ENCODE data around the gene FBLN2. TPM values are rescaled to one million over a fixed set of nuclear protein-coding genes. Genes with fewer than 3 reads are reported as not detected.

Gene FBLN2
- total RNA-seq, 1 donor from 2014 or later = 236 TPM

DNA sequence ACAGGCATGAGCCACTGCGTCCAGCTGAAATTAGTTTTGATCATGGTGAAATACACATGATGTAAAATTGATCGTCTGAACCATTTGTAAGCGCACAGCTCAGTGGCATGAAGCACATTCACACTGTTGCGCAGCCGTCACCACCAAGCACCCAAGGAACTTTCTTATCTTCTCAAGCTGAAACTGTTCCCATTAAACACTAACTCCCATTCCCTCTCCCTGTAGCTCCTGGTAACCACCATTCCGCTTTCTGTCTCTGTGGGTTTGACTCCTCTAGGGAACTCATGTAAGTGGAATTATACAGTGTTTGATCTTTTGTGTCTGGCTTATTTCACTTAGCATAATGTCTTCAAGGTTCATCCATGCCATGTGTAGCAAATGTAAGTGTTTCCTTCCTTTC lies 62.3 kb downstream of the FBLN2 start:
- ATAC-seq (no peak), DNase-seq (ENCODE audit: low spot score) (no peak)
- intact Hi-C loops (cut with DNase I) = no loop called here

DNA sequence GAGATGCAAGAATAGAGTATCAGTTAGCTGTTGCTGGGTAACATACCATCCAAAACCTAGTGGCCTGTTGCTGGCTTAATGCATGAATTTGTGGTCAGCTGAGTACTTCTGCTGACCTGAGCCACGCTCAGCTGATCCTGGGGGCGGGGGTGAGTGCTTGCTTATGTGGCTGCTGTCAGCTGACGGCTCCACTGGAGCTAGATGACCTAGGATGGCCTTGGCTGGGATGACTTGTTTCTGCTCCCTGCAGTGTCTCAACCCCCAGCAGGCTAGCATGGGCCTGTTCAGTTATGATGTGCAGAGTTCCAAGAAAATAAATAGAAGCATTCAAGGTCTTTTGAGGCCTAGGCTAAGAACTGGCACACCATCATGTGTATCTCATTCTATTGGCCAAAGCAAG lies 63.9 kb downstream of the FBLN2 start:
- ATAC-seq (peak; percentile 96), DNase-seq (ENCODE audit: low spot score) (no peak)

DNA sequence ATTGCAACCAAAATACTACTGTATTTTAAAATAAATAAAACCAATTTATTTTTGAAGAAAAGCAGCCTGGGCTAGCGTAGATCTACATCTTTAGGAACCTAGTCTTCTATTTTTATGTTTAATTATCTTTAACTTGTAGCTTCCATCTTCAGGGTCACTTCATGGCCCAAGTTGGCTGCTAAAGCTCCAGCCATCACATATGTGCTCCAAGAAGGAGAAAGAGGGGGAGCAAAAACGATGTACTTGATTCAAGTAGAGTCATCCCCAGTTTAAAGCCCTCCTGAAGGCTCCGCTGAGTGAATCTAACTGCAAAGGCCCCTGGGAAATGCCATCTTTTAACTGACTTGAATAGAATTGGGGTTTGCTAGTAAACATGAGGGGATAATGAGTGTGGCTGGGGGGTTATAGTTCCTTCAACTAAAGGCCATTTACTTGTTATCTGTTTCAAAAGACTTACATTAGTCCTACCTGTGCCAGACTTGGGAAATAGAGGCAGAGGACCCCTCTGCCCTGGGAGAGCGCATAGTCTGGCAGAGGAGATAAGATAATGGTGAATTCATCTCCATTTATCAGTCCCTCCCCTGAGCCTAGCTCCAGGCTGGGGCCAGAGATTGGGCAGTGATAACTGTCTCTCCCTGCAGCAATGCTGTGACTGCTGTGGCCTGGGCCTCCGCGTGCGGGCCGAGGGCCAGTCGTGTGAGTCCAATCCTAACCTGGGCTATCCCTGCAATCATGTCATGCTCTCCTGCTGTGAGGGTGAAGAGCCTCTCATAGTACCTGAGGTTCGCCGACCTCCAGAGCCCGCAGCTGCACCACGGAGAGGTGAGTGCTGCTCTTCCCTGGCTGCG lies 64.6 kb downstream of the FBLN2 start:
- DNase-seq (ENCODE audit: low spot score) = no peak
- intact Hi-C loops (cut with DNase I) = no loop called here
- no peak for ATAC-seq

More for the DNA sequence above, 63.9 kb downstream of the FBLN2 start:
- intact Hi-C loops (cut with DNase I) = no loop called here

DNA sequence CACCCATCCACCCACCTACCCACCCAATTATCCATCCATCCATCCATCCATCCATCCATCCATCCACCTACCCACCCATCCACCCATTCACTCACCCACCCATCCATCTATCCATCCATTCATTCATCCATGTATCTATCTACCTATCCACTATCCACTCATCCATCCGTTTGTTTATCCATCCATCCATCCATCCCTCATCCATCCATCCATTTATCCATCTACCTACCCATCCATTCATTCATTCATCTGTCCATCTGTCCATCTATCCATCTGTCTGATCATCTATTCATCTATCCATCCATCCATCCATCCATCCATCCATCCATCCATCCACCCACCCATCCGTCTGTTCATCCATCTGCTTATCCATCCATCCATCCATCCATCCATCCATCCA lies 65.7 kb downstream of the FBLN2 start:
- ATAC-seq (no peak), DNase-seq (ENCODE audit: low spot score) (no peak)
- intact Hi-C loops (cut with DNase I) = no loop called here

DNA sequence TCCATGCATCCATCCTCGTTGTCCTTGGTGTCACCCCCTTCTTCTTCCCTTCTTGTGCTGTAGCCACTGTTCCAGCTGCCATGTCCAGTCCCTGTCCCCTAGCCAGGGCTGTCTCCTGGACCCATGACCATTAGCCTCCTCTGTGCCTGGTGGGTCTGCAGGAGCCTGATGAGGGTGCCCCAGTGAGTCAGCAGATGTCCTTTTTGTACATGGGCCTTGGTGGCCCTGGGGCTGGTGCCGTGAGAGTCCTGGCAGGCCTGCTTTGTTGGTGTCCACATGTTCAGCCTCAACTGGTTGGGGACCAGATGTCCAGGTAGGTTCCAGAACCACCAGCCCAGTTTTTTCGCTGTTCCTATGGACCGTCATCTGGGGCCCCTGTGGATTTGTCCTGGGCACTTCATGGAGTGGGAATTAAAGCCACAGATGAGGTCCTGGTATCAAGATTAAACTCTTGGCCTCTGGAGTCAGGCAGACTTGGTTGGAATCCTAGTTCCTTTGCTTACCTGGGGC lies 66.1 kb downstream of the FBLN2 start:
- DNase-seq (ENCODE audit: low spot score) = no peak

DNA sequence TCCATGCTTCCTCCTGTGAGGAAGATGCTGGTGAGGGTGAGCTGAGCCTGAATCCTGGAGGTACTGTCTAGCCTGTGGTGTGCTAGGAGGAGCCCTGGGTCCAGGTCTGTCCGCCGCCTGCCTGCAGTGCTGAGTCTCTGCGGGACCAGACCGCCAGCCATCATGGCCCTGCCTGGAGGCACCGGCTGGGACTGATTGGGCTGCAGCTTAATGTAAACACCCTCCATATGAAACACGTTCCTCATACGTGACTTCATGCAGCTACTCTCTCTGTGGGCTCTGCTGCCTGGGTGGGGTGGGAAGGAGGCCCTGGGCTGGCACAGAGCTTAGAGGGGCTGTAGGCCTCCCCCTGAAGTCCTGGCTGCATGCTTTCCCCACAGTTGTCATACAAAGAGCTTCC lies 67.4 kb downstream of the FBLN2 start:
- no peak for DNase-seq (ENCODE audit: low spot score)
- intact Hi-C loops (cut with DNase I) = no loop called here
- no peak for ATAC-seq

More for the DNA sequence above, 66.1 kb downstream of the FBLN2 start:
- no peak for ATAC-seq
- intact Hi-C loops (cut with DNase I) = no loop called here

DNA sequence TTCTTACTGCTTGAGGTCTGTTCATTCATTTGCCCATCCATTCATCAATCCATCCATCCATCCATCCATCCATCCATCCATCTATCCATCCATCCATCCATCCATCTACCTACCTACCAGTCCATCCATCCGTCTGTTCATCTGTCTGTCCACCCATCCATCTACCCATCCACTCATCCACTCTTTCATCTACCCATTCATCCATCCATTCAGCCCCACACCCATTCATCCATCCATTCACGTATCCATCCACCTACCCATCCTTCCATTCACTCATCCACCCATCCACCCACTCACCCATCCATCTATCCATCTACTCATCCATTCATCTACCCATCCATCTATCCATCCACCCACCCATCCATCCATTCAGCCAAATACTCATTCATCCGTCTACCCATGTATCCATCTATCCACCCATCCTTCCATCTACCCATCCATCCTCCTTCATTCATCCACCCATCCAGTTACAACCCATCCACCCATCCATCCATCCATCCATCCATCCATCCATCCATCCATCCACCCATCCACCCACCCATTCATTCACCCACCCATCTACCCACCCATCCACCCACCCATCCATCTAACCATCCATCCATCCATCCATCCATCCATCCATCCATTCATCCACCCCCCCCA lies 68.3 kb downstream of the FBLN2 start:
- DNase-seq (ENCODE audit: low spot score) (no peak), ATAC-seq (no peak)
- intact Hi-C loops (cut with DNase I) = no loop called here

DNA sequence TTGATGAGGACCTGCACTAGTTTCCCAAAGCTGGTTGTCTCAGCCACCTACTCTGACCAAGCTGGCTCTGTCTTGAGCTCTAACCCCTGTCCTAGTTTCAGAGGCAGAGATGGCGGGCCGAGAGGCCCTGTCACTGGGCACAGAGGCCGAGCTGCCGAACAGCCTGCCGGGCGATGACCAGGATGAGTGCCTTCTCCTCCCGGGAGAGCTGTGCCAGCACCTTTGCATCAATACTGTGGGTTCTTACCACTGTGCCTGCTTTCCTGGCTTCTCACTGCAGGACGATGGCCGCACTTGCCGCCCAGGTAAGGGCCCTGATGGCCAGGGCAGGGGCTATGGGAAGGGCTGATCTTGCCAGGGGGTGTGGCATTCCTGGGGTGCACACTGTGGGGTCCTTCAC lies 69.1 kb downstream of the FBLN2 start:
- DNase-seq (ENCODE audit: low spot score) (no peak), ATAC-seq (no peak)
- intact Hi-C loops (cut with DNase I) = no loop called here

DNA sequence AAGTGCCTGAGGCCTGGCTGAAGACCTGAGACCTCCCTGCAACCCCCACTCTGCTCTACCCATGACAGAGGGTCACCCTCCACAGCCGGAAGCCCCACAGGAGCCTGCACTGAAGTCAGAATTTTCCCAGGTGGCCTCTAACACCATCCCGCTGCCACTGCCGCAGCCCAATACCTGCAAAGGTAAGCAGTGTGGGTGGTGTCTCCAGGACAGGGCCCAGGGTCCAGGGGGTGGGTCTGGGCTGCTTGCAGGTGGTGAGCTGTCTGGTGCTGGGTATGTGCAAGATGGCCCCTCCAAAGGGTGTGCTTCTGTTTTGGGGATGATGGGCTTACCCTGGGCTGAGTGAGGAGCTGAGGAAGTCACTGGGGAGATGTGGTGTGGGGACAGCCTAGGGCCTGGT lies 69.9 kb downstream of the FBLN2 start:
- DNase-seq (ENCODE audit: low spot score) (no peak), ATAC-seq (no peak)
- intact Hi-C loops (cut with DNase I) = no loop called here

DNA sequence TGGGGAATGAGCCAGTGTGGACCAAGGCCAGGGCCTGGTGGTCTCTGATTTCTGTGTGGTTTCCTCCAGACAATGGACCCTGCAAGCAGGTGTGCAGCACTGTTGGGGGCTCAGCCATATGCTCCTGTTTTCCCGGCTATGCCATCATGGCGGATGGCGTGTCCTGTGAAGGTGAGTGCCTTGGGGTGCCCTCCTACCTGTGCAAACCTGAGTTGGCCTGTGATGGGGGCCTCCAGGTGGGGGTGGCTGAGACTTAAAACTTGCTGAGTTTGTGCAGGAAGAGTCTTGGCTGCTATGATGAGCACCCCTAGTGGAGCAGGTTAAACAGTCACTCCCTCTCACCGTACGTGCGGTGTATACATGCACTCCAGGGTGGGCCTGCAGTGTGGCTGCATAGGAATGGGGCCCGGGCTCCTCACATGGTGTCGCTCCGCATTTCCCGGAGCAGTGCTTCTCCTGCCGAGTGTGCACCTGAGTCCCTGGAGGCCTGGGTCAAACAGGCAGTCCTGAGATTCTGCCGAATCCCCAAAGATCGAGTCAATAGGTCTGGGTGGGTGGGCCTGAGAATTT lies 70.8 kb downstream of the FBLN2 start:
- DNase-seq (ENCODE audit: low spot score) (no peak), ATAC-seq (no peak)
- intact Hi-C loops (cut with DNase I) = no loop called here

DNA sequence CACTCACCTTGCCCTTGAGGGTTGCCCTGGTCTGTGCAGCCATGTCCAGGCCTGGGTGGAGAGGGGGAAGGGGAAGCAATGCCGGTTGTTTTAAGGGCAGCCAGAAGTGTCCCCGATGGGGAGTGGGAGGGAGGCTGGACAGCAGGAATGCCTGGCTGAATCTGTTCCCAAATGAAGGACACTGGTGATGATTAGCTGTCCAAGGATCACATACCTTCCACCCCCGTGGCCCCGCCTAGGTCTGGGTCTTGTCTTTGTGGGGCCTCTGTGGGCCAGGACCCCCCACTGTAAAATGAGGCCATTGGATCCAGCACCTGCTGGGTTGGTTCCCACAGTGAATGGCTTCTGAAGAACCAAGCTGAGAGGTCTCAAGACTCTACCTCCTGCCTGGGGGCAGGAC lies 71.4 kb downstream of the FBLN2 start:
- no peak for DNase-seq (ENCODE audit: low spot score)

DNA sequence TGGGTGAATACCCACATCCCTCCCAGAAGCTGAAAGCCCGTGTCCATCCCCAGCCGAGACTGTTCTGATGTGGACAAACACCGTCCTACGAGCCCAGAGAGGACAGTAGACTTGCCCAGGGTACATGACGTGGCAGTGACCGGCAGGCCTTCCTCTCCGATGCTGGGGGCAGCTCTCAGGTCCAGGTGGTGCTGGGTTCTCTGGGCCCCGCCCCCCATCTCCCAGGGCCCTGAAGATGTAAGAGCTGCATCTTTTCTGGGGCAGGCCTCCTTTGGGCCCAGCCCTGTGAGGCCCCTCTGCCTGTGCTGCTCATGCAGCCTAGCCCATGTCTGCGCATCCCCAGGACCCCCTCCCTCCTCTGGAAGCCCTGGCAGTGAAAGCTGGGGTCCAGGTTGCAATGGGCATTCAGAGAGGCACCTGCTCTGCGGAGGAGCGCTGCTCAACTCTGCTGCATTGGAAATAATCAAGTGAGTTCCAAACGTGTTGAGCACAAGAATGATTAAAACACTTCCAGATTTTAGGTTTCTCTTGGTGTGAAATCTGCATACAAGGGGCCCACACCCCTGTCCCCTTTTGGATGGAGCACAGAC lies 71.9 kb downstream of the FBLN2 start:
- no peak for ATAC-seq
- intact Hi-C loops (cut with DNase I) = no loop called here
- DNase-seq (ENCODE audit: low spot score) = no peak

More for the DNA sequence above, 71.4 kb downstream of the FBLN2 start:
- ATAC-seq = no peak
- intact Hi-C loops (cut with DNase I) = no loop called here

DNA sequence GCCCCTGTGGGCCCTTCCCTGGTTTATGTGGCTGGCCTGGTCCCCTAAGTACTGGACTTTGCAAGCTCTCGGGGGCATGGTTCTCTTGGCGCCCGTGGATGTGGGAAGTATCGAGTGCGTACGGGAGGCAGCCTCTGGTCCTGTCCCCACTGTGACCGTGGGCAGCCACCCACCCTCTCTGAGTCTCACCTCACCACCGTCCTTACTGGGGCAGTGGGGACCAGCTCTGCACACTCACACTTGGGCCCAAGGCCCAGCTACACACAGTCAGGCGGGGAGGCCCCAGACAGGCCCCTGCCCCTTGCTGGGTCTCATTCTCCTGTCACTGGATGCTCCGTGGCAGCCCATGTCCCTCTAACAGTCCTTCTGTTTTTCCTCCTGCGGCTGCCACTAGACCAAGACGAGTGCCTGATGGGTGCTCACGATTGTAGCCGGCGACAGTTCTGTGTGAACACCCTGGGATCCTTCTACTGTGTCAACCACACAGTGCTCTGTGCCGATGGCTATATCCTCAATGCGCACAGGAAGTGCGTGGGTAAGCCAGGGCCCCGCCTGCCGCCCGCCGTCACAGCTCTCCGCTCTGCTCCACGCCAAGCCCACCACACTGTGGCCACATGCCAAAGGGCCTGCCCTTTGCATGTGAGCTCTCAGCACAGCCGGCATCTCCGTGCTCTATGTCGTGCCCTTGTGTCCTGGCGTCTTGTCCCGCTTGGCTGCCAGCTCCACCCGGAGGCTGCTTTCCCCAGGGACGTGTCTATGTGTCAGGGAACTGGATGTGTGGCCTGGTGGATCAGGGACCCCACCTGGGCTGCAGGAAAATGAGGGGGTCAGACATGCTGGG lies 72.7 kb downstream of the FBLN2 start:
- intact Hi-C loops (cut with DNase I) = no loop called here
- ATAC-seq (peak; percentile 45), DNase-seq (ENCODE audit: low spot score) (no peak)

DNA sequence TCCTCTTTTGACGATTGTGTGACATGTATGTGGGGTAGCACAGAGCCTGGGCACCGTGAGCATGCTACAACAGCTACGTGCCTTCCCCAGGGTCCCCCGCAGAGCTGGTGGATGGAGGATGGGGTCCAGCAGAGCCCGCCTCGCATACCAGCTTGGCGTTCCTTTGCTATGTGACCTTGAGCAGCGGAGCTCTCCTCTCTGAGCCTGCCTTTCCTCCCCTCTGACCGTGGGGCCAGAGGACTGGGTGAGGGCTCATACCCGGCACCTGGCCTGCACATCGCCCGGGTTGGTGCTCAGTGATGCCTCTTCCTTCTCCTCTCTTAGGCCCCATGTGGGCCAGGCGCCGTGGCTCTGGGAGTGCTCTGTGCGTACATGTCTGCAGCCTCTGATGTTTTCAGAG lies 73.4 kb downstream of the FBLN2 start:
- intact Hi-C loops (cut with DNase I) = no loop called here
- ATAC-seq (no peak), DNase-seq (ENCODE audit: low spot score) (no peak)

DNA sequence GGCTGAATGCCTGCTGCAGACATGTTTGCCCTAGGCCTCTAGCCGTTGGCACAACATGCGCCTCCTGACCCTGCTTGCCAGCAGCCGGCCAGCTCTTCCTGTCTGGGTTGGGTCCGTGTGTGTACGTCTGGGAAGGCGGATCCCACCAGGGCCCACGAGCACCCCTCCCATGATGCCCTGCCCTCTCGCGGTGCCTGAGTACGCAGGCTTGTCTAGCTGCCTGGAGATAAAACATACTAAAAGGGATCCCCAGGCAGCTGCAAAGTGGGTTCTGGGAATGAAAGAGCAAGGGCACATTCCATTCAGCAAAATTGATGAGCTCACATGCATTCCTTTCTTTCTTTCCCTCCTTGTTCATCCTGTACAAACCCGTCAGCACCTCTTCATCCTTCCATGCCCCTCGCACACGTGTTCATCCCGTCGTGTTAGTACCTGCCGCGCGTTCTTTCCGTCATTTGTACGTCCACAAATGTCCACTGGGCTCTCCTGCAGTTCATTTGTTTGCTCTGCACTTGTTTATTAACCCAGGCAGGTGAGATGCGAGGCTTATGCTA lies 74.3 kb downstream of the FBLN2 start:
- intact Hi-C loops (cut with DNase I) = no loop called here
- DNase-seq (ENCODE audit: low spot score) (no peak), ATAC-seq (peak; percentile 46)

DNA sequence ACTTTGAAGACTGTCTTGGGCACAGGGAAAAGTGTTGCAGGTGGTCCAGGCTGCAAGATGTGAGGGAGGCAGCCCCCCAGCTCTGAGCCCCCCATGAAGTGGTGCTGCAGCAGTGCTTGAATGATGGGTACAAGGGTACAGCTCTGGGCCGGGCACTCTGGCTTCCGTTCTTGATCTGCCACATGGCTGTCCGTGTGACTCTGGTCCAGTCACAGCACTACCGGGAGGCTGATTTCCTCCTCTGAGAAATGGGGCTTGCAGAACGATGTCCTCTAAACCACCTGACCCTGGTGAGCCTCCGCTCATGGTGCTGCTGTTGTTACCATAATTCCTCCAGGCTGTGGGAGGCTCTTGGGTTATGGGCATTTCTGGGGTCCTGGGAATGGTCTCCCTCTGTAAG lies 75.1 kb downstream of the FBLN2 start:
- intact Hi-C loops (cut with DNase I) = no loop called here
- no peak for ATAC-seq
- no peak for DNase-seq (ENCODE audit: low spot score)

DNA sequence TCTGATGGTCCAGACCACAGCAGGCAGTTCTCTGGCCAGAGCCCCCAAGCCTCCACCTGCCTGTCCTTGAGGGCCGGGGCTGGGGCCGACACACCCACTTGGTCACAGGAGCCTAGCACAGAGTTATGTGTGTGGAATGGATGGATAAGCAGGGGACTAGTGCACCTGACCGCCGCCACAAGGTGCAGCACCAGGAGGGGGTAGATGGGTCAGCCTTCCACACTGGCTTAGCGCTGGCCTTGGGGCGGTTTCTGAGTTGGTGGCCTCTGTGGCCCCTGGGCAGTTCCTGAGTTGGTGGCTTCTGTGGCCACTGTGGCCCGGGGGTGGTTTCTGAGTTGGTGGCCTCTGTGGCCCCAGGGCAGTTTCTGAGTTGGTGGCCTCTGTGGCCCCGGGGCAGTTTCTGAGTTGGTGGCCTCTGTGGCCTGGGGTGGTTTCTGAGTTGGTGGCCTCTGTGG lies 75.8 kb downstream of the FBLN2 start:
- DNase-seq (ENCODE audit: low spot score) = no peak
- intact Hi-C loops (cut with DNase I) = no loop called here
- ATAC-seq = no peak

DNA sequence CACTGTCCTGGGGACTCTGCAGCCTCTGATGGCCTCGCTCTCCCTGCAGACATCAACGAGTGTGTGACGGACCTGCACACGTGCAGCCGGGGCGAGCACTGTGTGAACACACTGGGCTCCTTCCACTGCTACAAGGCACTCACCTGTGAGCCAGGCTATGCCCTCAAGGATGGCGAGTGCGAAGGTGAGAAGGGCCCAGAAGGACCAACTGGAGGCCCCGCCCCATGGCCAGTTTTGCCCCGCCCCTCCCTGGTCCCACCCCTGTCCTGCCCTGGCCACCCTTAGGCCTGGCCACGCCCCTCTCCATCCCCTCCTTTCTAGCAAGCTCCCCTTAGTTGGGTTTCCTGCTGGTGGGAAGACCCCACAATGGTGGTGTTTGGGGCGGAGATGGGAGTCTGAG lies 77.5 kb downstream of the FBLN2 start:
- intact Hi-C loops (cut with DNase I) = no loop called here
- DNase-seq (ENCODE audit: low spot score) (no peak), ATAC-seq (no peak)
